GM18498 (cell line): ENCODE results near the gene SLC1A3.
"Not testable (repeated sequence)": the region's sequence is repeated elsewhere in the genome, so short reads cannot be mapped to it uniquely, and the experiment has no call there.

Experiments
- ATAC-seq: cut with Tn5 transposase; IDR thresholded peaks from one replicate; pipeline ENCODE4 v1.9.1; 2021; ENCODE audit warnings: mild to moderate bottlenecking, moderate library complexity; ENCODE audit not compliant: unreplicated experiment

Gene SLC1A3

DNA sequence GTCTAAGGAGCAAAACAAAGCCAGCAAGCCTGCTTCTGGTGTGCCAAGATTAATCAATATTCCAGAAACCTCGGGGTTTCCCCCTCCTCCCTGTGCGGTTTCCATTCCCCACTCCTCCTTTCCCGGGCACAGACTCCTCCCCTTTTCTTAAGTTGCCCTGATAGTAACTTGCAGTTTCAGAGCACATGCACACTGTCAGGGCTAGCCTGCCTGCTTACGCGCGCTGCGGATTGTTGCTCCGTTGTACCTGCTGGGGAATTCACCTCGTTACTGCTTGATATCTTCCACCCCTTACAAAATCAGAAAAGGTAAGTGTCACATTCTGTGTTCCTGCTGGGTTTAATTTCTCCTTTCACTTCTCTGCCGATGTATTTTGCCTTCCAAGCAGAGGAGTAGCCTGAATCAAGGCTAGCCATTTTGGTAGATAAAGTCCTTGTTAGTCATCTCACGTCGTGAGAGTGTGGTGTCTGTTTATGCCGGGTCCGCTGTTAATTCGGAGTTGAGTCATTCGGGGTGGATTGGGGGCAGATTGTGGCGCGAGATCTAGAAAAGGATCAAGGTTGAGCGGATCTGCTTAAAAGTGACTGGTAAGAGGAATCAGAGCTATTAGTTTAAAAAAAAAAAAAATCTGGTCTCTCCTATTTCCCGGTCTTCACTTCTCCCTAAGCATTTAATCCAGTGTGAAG lies at the start of gene SLC1A3:
SLC1A3 (plus strand) TSS at position 179 of the 686 bp plus-strand sequence. CDS start 1,818 bp downstream, outside the sequence.
- ATAC-seq: peak; percentile 93

DNA sequence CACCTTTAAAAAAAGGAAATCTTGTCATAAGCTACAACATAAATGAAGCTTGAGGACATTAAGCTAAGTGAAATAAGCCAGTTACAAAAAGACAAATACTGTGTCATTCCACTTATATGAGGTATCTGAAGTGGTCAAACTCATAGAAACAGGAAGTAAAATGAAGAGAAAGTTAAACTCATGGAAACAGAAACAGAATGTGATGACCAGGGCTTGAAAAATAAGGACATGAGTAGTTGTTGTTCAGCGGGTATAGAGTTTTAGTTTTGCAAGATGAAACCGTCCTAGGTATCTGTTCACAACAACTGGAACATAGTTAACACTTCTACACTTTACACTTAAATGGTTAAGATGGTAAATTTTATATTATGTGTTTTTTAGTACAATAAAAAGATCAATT lies 47.8 kb upstream of the SLC1A3 start:
- no peak for ATAC-seq

DNA sequence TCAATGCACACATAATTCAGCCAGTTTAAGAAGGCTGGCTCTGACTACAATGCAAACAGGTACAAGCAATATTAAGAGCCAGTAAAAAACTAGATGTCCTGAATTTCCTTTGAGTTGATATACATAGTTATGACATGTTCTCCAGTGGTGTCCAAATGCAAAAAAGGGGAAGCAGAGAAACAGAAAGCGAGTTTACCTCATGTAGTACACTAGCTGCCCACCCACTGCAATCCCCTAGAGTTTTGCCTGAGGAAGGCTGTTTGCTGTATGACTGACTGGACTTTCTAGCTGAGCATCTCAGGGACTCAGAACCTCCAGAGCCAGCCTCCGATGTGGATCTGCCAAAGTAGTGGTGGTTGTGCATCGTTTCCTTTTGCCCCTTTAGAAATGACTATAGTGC lies 44.8 kb upstream of the SLC1A3 start:
- ATAC-seq: no peak

DNA sequence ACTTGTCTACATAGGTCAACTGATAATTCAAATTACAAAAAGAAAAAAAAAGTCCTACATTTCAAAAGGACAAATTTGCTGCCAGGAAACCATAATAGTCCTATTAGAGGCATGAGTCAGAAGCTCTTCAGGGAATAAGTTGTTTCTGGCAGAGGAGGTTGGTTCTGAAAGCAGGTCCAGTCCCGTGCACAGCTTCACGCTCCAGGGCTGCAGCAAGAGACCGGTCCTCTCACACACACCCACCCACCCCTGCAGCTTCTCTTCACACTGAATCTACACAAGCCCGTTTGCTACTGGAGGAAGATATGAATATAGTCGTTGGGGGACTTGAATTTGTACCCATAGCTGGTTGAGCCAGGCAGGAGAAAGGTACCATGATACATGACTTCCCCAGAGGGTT lies 36.9 kb upstream of the SLC1A3 start:
- ATAC-seq: no peak

GRCh38 chr5:36570301-36571095 lies 35.9 kb upstream of the SLC1A3 start:
- ATAC-seq: no peak

DNA sequence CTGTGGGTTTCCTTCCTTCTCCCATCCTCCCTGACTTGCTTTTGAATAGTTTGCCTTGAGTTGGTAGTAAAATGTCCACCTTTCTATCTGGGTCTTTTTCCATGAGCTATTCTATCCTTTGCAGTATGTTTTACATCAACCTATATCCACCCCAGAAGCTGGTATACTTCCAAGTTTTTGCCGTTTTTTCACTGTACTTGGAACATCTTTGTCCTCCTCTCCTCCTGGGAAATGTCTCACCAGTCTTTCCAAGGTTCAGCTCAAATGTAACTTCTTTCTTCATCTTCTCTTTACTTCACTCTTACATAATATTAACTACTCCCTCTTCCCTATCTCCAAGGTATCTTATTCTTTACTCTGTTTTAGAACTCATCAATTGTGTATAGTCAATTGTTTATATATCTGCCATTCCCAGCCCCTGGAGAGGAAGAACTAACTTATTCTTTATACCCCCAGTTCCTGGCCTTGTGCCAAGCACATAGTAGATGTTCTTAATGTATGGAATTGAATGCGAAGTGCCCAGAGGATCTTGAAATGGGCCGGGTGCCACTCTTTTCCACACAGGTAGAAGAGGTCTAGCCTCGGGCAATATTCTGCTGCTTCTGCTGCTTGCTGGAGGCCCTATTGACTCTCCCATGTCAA lies 34.9 kb upstream of the SLC1A3 start:
- no peak for ATAC-seq

- no peak for ATAC-seq
Measured at GRCh38 chr5:36573438-36573837, 33.0 kb upstream of the SLC1A3 start.

- no peak for ATAC-seq
Measured at GRCh38 chr5:36575361-36575781, 31.0 kb upstream of the SLC1A3 start.

- ATAC-seq: no peak
Measured at GRCh38 chr5:36576721-36577120, 29.7 kb upstream of the SLC1A3 start.

DNA sequence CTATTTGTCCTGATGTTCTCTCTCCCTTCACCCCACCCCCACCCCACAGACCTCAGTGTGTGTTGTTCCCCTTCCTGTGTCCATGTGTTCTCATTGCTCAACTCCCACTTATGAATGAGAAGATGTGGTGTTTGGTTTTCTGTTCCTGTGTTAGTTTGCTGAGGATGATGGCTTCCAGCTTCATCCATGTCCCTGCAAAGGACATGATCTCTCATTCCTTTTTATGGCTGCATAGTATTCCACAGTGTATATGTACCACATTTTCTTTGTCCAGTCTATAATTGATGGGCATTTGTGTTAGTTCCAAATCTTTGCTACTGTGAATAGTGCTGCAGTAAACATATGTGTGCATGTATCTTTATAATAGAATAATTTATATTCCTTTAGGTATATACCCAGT lies 26.5 kb upstream of the SLC1A3 start:
- not testable (repeated sequence) for ATAC-seq

DNA sequence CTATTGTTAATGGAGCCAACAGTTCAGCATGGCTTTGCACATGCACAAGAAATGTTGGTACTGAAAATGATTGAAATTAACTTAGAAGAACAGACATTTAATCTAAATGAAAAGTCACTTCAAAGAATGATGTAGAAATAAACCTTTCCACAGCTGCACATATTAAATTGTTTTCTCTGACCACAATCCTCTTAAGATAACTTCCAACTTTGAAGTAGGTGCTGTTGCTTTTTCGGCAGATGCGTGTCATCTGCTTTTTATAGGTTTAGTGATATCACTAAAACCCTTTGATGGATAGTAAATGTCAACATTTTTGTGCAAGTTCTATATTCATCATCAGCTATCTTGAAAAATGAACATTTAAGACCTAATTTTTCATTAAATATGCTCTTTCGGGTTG lies 25.3 kb upstream of the SLC1A3 start:
- no peak for ATAC-seq

GRCh38 chr5:36584009-36584875 lies 22.2 kb upstream of the SLC1A3 start:
- ATAC-seq: no peak

DNA sequence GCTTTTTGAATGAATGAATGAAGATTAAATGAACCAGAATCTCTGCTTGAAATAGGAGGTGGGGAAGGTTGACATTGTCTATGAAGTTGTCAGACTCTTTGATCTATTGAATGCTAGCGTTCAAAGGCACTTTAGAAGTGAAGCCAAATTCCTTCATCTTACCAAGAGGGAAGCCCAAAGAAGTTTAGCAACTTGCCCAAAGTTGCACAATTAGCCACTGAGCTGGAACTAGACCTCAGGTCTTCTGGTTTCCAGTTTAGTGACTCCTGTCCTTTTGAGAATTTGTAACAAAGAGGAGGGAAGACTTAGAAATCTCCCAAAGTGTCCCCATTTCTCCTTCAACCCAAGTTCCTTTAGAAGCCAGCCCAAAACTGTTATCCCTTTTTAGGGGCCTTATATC lies 20.7 kb upstream of the SLC1A3 start:
- no peak for ATAC-seq

- ATAC-seq: no peak
Measured at GRCh38 chr5:36587354-36587753, 19.1 kb upstream of the SLC1A3 start.

DNA sequence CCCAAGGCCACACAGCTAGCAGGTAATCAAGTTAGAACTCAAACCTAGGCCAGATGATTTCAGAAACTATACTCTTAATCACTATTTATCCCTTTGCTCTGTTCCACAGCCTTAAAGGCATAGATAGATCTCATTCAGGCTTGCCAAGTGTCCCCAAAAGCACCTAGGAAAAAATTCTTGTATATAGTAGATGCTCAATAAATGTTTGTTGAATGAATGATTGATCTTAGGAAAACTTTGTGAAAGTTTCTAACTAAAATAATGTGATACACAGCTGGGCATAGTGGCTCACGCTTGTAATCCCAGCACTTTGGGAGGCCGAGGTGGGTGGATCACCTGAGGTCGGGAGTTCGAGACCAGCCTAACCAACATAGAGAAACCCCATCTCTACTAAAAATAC lies 16.7 kb upstream of the SLC1A3 start:
- ATAC-seq: not testable (repeated sequence)

DNA sequence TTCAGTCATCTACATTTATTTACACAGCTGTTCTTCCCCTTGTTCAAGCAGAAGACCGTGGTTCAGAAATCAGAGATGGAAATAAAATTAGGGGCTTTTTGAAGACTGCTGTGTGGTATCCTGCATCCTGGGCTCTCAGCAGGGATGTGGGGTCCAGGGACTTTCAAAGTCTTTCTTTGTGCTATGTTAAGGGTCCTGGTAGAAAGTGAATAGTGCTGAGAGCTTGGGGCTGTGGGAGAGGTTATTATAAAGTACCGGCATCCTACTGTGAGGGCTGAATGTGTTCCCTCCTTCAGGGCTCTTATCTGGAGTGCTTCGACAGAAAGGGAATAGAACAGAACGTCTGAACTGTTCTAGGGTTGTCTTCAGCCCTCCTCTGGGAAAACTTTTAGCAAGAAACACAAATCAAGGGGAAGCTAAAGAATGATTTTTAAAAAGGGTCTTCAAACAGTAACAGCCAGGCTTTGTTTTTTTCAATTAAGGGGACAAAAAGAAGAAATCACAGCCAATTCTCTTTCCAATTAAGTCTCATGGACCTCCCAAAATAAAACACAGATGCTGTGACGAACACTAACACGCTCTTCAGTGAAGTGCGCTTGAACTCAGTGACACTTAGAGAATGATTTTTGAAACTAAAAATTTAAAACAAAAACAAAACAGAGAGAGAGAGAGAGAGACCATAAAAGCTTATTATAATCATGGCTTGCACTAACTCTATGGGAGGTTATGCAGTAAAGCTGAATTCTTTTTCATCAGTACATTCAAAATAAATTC lies 15.7 kb upstream of the SLC1A3 start:
- no peak for ATAC-seq

DNA sequence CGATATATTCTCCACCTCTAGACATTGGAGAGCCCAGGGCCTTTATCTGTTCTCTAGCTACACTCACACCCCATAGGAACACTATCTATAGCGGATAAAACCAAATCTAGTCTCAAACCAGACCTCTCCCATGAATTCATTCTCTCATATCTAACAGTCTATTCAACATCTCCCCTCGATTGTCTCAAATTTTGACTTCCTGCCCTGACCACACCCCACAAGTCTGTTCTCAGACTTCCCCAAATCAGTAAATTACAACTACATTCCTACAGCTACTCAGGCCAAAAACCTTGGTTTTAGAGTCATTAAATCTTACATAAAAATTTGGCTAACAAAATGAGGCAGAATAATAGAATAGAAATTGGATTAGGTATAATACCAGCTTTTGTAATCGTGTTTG lies 12.5 kb upstream of the SLC1A3 start:
- ATAC-seq: no peak

GRCh38 chr5:36596247-36596646 lies 10.2 kb upstream of the SLC1A3 start:
- no peak for ATAC-seq

DNA sequence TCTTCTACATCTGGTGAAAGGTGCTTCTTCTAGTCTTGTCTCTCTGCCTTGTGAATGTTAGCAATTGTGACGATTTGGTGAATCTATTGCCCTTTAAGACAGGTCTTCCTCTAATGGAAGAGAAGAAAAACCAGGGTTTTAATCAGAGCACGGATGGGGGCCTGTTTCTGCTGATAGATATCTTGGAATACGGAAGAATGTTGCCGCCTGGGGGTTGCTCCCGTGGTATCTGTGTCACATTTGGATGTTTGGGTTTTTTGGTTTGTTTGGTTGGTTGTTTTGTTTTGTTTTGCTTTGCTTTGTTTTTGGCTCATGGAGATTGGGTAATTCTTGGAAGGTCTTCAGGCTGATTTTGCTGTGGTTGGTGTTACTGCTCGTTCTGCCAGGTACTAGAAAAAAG lies 9.7 kb upstream of the SLC1A3 start:
- no peak for ATAC-seq

DNA sequence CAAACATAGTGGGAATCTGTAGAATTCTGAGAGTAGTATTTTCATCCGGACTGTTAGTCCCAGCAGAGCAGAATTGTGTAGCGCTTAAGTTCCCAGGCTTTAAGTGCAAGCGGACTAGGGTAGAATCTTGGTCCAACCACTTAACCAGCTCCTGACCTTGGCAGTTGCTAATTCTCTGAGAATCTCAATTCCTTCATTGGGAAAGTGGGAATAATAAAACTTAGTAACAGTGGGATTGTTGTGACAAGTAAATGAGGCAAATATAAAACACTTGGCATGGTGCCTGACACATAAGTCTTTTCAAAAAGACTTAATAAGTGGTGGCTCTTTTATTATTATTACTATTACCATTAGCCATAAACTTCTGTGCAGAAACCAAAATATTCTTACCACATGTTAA lies 8.4 kb upstream of the SLC1A3 start:
- ATAC-seq: no peak
